HG02610 (cell line): ENCODE results near the gene AIFM1.
"Not testable (repeated sequence)": the region's sequence is repeated elsewhere in the genome, so short reads cannot be mapped to it uniquely, and the experiment has no call there.

Source experiments
- ATAC-seq: cut with Tn5 transposase; IDR thresholded peaks from one replicate; pipeline ENCODE4 v1.9.1; 2021; ENCODE audit warnings: mild to moderate bottlenecking, moderate library complexity; ENCODE audit not compliant: unreplicated experiment

Gene AIFM1

GRCh38 chrX:130120746-130121504 lies 44.7 kb downstream of the AIFM1 start:
- peak; percentile 76 for ATAC-seq

- peak; percentile 29 for ATAC-seq
Measured at GRCh38 chrX:130120321-130120731, 45.3 kb downstream of the AIFM1 start.

DNA sequence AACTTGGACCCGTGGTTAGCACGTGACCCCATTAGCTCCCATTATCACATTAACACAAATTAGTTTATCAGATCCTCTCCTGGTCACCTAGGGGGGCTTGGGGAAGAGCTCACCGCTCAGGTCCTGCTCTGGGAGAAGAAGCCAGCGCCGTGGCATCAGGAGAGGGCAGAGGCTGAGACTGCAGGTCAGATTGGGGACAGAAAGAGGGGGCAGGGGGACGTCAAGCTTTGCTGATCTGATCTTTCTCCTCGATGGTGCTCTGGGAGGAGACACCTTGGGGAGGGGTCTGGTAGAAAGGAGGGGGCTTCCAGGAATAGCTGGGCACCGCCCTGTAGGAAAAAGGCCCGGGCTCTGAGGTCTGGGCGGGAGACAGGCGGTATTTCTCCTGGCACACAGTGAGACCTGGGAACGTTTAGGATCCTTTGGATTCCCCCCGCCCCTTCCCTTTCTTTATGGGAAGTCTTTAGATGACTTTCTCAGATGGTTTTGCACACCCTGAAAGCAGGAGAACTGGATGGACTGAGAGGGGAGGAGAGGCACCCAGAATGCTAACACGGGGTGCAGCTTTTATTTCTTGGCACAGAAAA lies 46.2 kb downstream of the AIFM1 start:
- ATAC-seq = no peak

DNA sequence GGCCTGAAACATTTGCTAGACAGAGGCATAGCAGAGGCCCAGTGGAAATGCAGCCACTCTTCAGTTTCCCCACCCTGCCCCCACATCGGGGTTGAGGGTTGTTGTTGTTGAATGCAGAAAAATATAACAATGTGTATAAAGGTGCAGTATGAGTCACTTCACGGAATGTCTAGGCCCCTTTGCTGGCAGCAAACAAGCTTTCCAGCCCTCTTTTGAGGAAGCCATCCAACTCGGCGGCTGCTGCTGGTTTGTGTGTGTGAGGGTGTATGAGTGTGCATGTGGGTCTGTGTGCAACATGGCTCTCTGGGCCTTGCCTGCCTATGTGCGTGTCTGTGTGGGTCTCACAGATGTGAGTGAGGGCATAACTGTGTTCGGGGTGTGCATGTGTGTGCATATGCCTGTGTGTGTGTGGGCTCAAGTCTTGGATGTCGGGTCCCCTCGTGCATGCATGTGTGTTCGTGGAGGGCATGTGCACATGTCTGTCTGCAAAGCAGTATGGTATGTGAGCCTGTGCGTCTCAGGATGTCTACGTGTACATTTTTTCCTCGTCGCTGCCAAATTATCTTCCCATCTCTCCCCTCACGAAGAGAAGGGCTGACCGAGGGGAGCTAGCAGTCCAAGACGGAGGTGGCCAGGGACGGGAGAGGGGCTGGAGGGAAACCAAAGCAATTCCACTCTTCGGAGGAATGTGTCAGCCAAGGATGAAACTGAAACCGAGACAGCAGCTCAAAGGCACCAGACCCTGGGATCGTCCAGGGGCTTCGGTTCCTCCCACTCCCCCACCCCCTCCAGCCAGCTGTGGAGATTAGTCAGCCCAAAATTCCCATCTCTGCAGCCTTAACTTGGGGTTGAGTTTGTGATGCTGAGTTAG lies 47.0 kb downstream of the AIFM1 start:
- ATAC-seq = no peak

DNA sequence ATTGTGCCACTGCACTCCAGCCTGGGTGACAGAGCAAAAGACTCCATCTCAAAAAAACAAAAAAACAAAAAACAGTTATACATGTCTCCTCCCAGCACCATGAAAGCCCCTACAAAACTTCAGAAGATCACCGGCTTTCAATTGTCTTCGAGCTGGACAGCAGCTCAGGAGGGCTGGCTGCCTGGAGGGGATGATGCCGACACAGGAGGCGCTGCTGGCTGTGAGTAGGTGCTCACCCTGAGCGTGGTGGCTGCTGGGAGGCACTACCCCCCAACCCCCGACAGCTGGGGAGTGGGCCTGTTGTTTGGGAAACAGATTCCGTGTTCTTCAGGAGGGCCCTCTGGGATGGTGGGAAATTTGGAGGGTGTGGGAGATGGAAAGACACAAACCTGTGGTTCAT lies 48.5 kb downstream of the AIFM1 start:
- ATAC-seq = no peak

DNA sequence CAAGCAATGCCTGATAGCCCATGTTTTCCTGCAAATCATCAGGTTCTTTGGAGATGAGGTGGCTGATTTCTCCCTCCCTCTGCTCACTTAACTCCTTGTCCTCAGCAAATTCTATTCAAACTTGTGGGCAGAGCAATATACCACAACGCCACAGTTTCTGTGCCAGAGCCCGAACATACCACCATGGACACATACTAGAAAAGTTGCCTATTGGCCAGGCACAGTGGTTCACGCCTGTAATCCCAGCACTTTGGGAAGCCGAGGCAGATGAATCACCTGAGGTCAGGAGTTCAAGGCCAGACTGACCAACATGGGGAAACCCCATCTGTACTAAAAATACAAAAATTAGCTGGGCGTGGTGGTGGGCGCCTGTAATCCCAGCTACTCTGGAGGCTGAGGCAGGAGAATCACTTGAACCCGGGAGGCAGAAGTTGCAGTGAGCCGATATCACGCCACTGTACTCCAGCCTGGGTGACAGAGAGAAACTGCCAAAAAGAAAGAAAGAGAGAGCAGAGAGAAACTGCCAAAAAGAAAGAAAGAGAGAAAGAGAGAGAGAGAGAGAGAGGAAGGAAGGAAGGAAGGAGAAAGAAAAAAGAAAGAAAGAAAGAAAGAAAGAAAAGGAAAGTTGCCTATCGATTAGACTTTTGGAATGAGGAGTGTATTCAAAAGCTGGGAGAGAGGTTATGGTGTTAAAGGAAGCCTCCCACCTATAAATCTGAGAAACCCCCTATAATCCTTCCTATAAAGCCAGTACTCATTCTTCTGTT lies 50.3 kb downstream of the AIFM1 start:
- not testable (repeated sequence) for ATAC-seq

GRCh38 chrX:130114141-130114588 lies 51.5 kb downstream of the AIFM1 start:
- no peak for ATAC-seq

GRCh38 chrX:130111220-130112154 lies 54.2 kb downstream of the AIFM1 start:
- ATAC-seq = no peak

GRCh38 chrX:130110379-130111219 lies 55.0 kb downstream of the AIFM1 start, which contains the start of gene ELF4:
ELF4 (minus strand) TSS chrX:130110497; CDS start chrX:130081330, 29,167 bp downstream.
- ATAC-seq = peak; percentile 45

GRCh38 chrX:130109429-130110378 lies 55.9 kb downstream of the AIFM1 start:
- no peak for ATAC-seq

- ATAC-seq = peak; percentile 78
Measured at GRCh38 chrX:130108647-130109428, 56.8 kb downstream of the AIFM1 start.

DNA sequence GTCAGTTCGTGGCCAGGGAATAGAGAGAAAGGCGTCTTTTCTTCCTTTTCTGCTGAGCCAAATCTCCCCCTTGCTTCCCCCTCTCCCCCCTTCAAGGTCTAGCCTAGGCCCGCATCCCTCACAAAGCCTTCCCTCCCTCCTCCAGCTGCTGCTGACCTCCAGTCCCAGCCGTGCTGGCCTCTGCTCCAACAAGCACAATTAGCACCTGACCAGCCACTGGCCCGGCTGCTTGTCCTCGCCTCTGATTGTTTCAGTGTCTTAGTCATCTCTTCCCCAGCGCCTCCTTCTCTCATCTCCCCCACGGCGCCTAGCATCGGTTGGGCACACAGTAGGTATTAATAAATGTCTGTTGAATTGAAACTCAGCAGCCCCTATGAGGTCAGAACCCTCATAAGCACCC lies 59.6 kb downstream of the AIFM1 start:
- no peak for ATAC-seq

- no peak for ATAC-seq
Measured at GRCh38 chrX:130105244-130105643, 60.4 kb downstream of the AIFM1 start.

GRCh38 chrX:130103605-130104004 lies 62.0 kb downstream of the AIFM1 start:
- ATAC-seq = no peak

DNA sequence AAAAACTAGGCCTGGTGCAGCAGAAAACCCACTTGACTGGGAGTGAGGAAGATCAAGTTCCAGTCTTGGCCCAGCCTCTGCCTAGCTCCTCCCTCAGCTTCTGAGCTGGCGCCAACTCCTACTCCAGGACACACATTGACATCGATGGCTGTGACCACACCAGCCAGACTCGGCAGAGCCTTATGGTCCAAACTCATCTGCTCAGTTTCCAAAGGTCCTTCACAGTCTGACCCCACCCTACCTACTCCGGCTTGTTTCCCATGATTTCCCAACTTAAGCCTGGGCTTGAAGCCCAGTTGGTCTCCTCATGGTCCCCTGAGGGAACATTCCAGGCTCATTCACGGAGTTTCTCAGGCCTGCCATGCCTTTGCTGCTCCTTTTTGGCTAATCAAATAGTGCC lies 65.5 kb downstream of the AIFM1 start:
- ATAC-seq = no peak

DNA sequence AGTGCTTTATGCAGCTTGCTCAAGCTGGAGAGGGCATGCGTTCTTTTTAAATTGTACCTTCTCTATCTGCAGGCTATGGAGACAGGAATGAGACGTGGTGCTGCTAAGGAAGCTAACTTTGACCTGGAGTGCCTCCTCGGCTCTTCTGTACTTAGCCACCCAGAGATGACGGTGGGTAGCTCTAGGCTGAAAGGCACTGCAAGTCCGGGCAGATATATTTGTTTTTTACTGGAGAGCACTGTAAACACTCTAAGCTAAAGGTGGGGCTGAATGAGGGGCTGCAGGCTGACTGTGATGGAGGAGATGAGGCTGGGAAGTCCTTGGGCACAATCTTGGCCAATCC lies 67.5 kb downstream of the AIFM1 start:
- no peak for ATAC-seq
